Mesenchymal stem cell (in vitro differentiated cells and primary cell): ENCODE data around the gene ATG101.

Experiments used
- DNase-seq: peaks from one replicate; pipeline ENCODE4 v3.0.0-alpha.2; 2013
- H2AFZ ChIP-seq: one replicate; pipeline ENCODE4 v1.6.1; 2013; ENCODE audit warnings: low read depth, mild to moderate bottlenecking, control low read depth, inconsistent platforms, low read length, moderate library complexity
- H2AK5ac ChIP-seq: 2 replicates; pipeline ENCODE4 v1.6.1; 2013; ENCODE audit warnings: low read length, moderate library complexity, mild to moderate bottlenecking, inconsistent platforms; ENCODE audit not compliant: severe bottlenecking
- H2BK120ac ChIP-seq: one replicate; pipeline ENCODE4 v1.6.1; 2013; ENCODE audit warnings: low read depth, mild to moderate bottlenecking, inconsistent platforms, low read length, moderate library complexity
- H2BK12ac ChIP-seq, 2 experiments: one replicate each; pipeline ENCODE4 v1.6.1; 2013; ENCODE audit warnings: inconsistent platforms in 2 of 2, low read length in 2 of 2, mild to moderate bottlenecking in 2 of 2, moderate library complexity in 2 of 2, control low read depth in 1 of 2
- H2BK15ac ChIP-seq: one replicate; pipeline ENCODE4 v1.6.1; 2013; ENCODE audit warnings: mild to moderate bottlenecking, low read depth, inconsistent platforms; ENCODE audit not compliant: poor library complexity, severe bottlenecking
- H2BK5ac ChIP-seq: 2 replicates; pipeline ENCODE4 v1.6.1; 2013; ENCODE audit warnings: low read depth, mild to moderate bottlenecking, low read length, control low read depth, inconsistent platforms; ENCODE audit not compliant: poor library complexity, severe bottlenecking
- H3K14ac ChIP-seq, 2 experiments: one replicate each; pipeline ENCODE4 v1.6.1; 2013; ENCODE audit warnings: inconsistent platforms in 2 of 2, low read length in 2 of 2, control low read depth in 1 of 2, mild to moderate bottlenecking in 1 of 2, moderate library complexity in 1 of 2
- H3K18ac ChIP-seq, 2 experiments: one replicate each; pipeline ENCODE4 v1.6.1; 2013; ENCODE audit warnings: inconsistent platforms in 2 of 2, low read length in 2 of 2, control low read depth in 1 of 2, low read depth in 1 of 2, mild to moderate bottlenecking in 1 of 2
- H3K23ac ChIP-seq, 2 experiments: one replicate each; pipeline ENCODE4 v1.6.1; 2013; ENCODE audit warnings: inconsistent platforms in 2 of 2, low read length in 2 of 2, mild to moderate bottlenecking in 2 of 2, moderate library complexity in 2 of 2, control low read depth in 1 of 2
- H3K27ac ChIP-seq: 2 replicates; pipeline ENCODE4 v1.5.1; 2013; ENCODE audit warnings: mild to moderate bottlenecking, moderate library complexity, low read length, control low read depth, inconsistent platforms; ENCODE audit not compliant: poor library complexity, severe bottlenecking
- H3K27me3 ChIP-seq, 2 experiments: 2 replicates each; pipeline versions ENCODE4 v1.6.1 to v1.7.0; 2013; ENCODE audit warnings: low read length in 2 of 2, mild to moderate bottlenecking in 2 of 2, moderate library complexity in 2 of 2, control low read depth in 1 of 2, inconsistent platforms in 1 of 2; ENCODE audit not compliant: control insufficient read depth in 1 of 2, insufficient read depth in 1 of 2
- H3K36me3 ChIP-seq, 2 experiments: 2 replicates each; pipeline versions ENCODE4 v1.6.1 to v1.7.0; 2013; ENCODE audit warnings: low read length in 2 of 2, control low read depth in 1 of 2, inconsistent platforms in 1 of 2, low read depth in 1 of 2, mild to moderate bottlenecking in 1 of 2; ENCODE audit not compliant: insufficient read depth in 2 of 2, control insufficient read depth in 1 of 2
- H3K4ac ChIP-seq, 2 experiments: one replicate each; pipeline ENCODE4 v1.6.1; 2013; ENCODE audit warnings: inconsistent platforms in 2 of 2, low read length in 2 of 2, mild to moderate bottlenecking in 2 of 2, moderate library complexity in 2 of 2, control low read depth in 1 of 2, low read depth in 1 of 2
- H3K4me1 ChIP-seq: 2 replicates; pipeline ENCODE4 v1.6.1; 2013; ENCODE audit warnings: low read depth, low read length, control low read depth; ENCODE audit not compliant: control insufficient read depth, insufficient read depth
- H3K4me2 ChIP-seq: 2 replicates; pipeline ENCODE4 v1.6.1; 2013; ENCODE audit warnings: low read length, mild to moderate bottlenecking, inconsistent platforms; ENCODE audit not compliant: poor library complexity, severe bottlenecking
- H3K4me3 ChIP-seq, 2 experiments: 2 replicates each; pipeline versions ENCODE4 v1.5.1 to v1.7.0; 2013; ENCODE audit warnings: low read length in 2 of 2, mild to moderate bottlenecking in 2 of 2, control low read depth in 1 of 2, low read depth in 1 of 2; ENCODE audit not compliant: insufficient read depth in 1 of 2
- H3K79me1 ChIP-seq: replicated peaks from 2 replicates; pipeline ENCODE4 v1.6.1; 2013; ENCODE audit warnings: mild to moderate bottlenecking, control low read depth, low read length, inconsistent platforms; ENCODE audit not compliant: poor library complexity, severe bottlenecking
- H3K9ac ChIP-seq: 2 replicates; pipeline ENCODE4 v1.7.0; 2013; ENCODE audit warnings: mild to moderate bottlenecking, low read length, moderate library complexity
- H3K9me3 ChIP-seq: 2 replicates; pipeline ENCODE4 v1.7.0; 2013; ENCODE audit warnings: mild to moderate bottlenecking, low read length; ENCODE audit not compliant: control insufficient read depth
- H4K8ac ChIP-seq: one replicate; pipeline ENCODE4 v1.6.1; 2013; ENCODE audit warnings: inconsistent platforms, mild to moderate bottlenecking, low read length, moderate library complexity
- H4K91ac ChIP-seq: one replicate; pipeline ENCODE4 v1.6.1; 2013; ENCODE audit warnings: mild to moderate bottlenecking, low read length, inconsistent platforms
- WGBS: methylation state at CpG from one replicate; pipeline ENCODE4 v1.1.7; 2013; ENCODE audit warnings: mixed read lengths; 5-methylcytosine and 5-hydroxymethylcytosine counted together

Gene ATG101

GRCh38 chr12:52122904-52123303 lies 53.1 kb downstream of the ATG101 start:
- Histone ChIP-seq H3K27ac (no peak overlapping the region), H2AK5ac (no peak overlapping the region), H3K4me2 (no peak overlapping the region), H2AFZ (no peak overlapping the region), H3K27me3 (peaks cover 37 to 53% of the 10 kb centered on the region in 2 experiments), H3K4me3 (no peak overlapping the region), H2BK12ac (no peak overlapping the region), H3K4me1 (peaks cover 20% of the 10 kb centered on the region), H3K18ac (no peak overlapping the region), H4K91ac (no peak overlapping the region), H3K23ac (no peak overlapping the region), H2BK5ac (no peak overlapping the region), H3K9ac (no peak overlapping the region), H3K14ac (no peak overlapping the region), H2BK15ac (no peak overlapping the region), H4K8ac (no peak overlapping the region), H2BK120ac (no peak overlapping the region), H3K36me3 (no peaks in the 10 kb centered on the region), H3K9me3 (no peaks in the 10 kb centered on the region), H3K4ac (no peak overlapping the region), H3K79me1 (no peaks in the 10 kb centered on the region)
- DNase-seq, result no peak
- 96% methylated on average over 3 of the region's 7 CpGs for WGBS

GRCh38 chr12:52123487-52124186 lies 53.9 kb downstream of the ATG101 start:
- no peak for DNase-seq
- Histone ChIP-seq H3K79me1 (no peaks in the 10 kb centered on the region), H3K9ac (no peak overlapping the region), H3K23ac (no peak overlapping the region), H3K27me3 (peaks cover 38 to 53% of the 10 kb centered on the region in 2 experiments), H3K4me2 (no peak overlapping the region), H2AK5ac (no peak overlapping the region), H3K4ac (no peak overlapping the region), H2BK12ac (no peak overlapping the region), H4K91ac (no peak overlapping the region), H3K27ac (no peak overlapping the region), H2BK15ac (no peak overlapping the region), H4K8ac (no peak overlapping the region), H3K4me3 (no peak overlapping the region), H3K14ac (no peak overlapping the region), H2AFZ (no peak overlapping the region), H3K36me3 (no peaks in the 10 kb centered on the region), H2BK120ac (no peak overlapping the region), H2BK5ac (no peak overlapping the region), H3K4me1 (peaks cover 19% of the 10 kb centered on the region), H3K9me3 (no peaks in the 10 kb centered on the region), H3K18ac (no peak overlapping the region)
- 62% methylated on average over 8 of the region's 8 CpGs for WGBS

GRCh38 chr12:52125476-52125900 lies 55.7 kb downstream of the ATG101 start:
- Histone ChIP-seq H3K27ac (no peak overlapping the region), H3K4me1 (peaks cover 10% of the 10 kb centered on the region), H2BK5ac (no peak overlapping the region), H3K36me3 (no peaks in the 10 kb centered on the region), H4K91ac (no peak overlapping the region), H3K4me2 (no peak overlapping the region), H3K18ac (no peak overlapping the region), H3K23ac (no peak overlapping the region), H3K14ac (no peak overlapping the region), H2AFZ (no peak overlapping the region), H2BK12ac (no peak overlapping the region), H4K8ac (no peak overlapping the region), H3K4ac (no peak overlapping the region), H2AK5ac (no peak overlapping the region), H3K9ac (no peak overlapping the region), H2BK120ac (no peak overlapping the region), H2BK15ac (no peak overlapping the region), H3K27me3 (peaks cover 38 to 53% of the 10 kb centered on the region in 2 experiments), H3K9me3 (no peaks in the 10 kb centered on the region), H3K4me3 (no peak overlapping the region), H3K79me1 (no peaks in the 10 kb centered on the region)
- WGBS, result 56% methylated on average over 6 of the region's 6 CpGs
- no peak for DNase-seq

GRCh38 chr12:52126050-52126604 lies 56.3 kb downstream of the ATG101 start:
- no peak overlapping the region for H2AFZ ChIP-seq
- H3K18ac ChIP-seq, result no peak overlapping the region
- H3K9me3 ChIP-seq, result no peaks in the 10 kb centered on the region
- H3K79me1 ChIP-seq, result no peaks in the 10 kb centered on the region
- H4K8ac ChIP-seq, result no peak overlapping the region
- H3K4me1 ChIP-seq, result peaks cover 12% of the 10 kb centered on the region
- H3K27ac ChIP-seq, result no peak overlapping the region
- H2BK15ac ChIP-seq, result no peak overlapping the region
- H2AK5ac ChIP-seq, result no peak overlapping the region
- H3K36me3 ChIP-seq, result no peaks in the 10 kb centered on the region
- 77% methylated on average over 2 of the region's 2 CpGs for WGBS
- no peak overlapping the region for H2BK120ac ChIP-seq
- H3K23ac ChIP-seq, result no peak overlapping the region
- H3K4me3 ChIP-seq, result no peak overlapping the region
- H4K91ac ChIP-seq, result no peak overlapping the region
- no peak overlapping the region for H3K4me2 ChIP-seq
- no peak overlapping the region for H2BK5ac ChIP-seq
- H3K14ac ChIP-seq, result no peak overlapping the region
- H2BK12ac ChIP-seq, result no peak overlapping the region
- H3K9ac ChIP-seq, result no peak overlapping the region
- DNase-seq, result no peak
- H3K4ac ChIP-seq, result no peak overlapping the region
- H3K27me3 ChIP-seq, result peaks cover 38 to 51% of the 10 kb centered on the region in 2 experiments
